GM12873 (cell line): ENCODE measurements around the gene RASSF8.

Experiments used
- CTCF ChIP-seq: IDR thresholded peaks from 2 replicates; pipeline ENCODE4 v1.5.1; 2012; ENCODE audit warnings: low read depth, mild to moderate bottlenecking, moderate library complexity, low read length, control low read depth; ENCODE audit not compliant: insufficient read depth; ENCODE audit errors: missing control alignments

The RASSF8 gene

GRCh38 chr12:25962932-25963525, 4.5 kb downstream of the RASSF8 start:
- no peak for TF ChIP-seq CTCF

DNA sequence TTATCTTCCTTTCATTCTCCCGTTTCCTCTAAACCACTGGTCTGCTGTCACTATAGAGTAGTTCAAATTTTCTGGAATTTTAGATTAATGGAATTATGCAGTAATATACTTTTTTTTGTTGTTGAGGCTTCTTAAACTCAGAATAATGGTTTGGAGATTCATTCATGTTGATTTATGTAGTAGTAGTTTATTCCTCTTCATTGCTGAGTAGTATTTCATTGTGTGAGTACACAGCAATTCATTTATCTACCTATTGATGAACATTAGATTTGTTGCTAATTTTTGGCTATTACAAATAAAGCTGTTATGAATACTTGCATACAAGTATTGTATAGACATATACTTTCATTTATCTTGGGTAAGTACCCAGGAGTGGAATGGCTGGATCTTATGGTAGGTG, 7.2 kb downstream of the RASSF8 start:
- no peak for TF ChIP-seq CTCF

DNA sequence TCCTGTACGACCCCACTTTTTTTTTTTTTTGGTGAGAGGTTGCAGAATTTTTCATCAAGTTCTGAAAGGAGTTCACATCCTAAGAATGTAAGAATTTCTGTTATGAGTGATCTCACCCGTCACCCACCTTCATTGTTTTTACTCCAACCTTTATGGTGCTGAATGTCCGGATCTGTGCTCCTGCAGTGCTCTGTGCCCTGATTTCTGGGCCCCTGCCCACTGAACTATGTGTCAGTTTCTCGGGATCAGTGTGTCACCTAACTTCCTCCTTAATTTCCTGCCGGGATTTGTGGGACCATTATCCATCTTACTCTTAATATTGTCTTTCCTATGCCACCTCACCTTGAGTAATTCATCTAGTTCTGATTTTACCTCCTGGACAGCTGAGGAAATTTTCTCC, 11.6 kb downstream of the RASSF8 start:
- TF ChIP-seq CTCF: no peak

- no peak for TF ChIP-seq CTCF
These were observed 12.6 kb downstream of the RASSF8 start for GRCh38 chr12:25970916-25971653.

DNA sequence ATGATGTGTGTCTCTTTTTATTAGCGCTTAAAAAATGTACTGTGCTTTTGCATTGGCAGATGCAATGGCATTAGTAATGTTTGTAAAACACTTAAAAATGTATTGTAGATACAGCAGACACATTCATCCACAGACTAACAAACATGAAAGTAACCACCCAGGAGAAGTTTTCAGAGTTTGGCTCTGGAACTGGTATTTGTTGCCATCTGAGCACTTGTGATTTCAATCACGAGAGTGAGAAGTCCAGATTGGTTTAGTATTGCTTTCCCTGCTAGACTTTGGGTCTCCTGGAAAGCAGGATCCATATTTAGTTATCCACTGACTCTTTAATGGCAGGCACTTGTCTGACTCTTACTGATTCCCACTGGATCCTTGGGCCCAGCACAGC, 13.2 kb downstream of the RASSF8 start:
- no peak for TF ChIP-seq CTCF

DNA sequence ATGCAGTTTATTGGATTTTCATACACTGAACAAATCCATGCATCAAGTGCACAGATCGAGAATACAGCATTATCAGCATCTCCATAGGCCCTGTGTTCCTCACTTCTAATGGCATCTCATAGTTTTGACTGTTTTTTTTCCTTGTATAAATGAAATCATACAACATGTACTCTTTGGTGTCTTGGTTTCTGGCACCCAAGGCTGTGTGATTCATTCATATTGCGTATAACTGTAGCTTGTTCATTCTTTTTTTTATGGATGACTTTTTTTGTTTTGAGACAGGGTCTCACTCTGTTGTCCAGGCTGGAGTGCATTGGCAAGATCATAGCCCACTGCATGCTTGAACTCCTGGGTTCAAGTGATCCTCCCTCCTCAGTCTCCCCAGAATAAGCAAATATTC, 14.3 kb downstream of the RASSF8 start:
- TF ChIP-seq CTCF: no peak

DNA sequence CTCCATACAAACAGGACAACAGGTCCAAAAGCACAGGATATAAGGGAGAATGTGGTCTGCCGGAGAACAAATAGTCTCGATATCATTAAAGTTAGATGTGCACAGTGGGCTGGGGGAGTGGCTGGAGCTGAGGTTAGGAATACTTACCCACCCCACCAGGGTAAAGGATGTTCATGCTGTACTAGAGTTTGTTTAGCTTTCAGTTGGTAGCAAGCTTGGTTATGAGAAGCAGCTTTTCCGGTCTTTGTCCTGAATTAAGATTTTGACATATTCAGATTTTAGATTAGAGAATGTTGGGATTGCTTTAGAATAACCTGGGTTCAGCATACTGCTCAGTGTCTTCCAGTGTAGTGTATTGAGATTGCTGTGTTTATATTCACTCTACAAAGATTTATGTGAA, 16.7 kb downstream of the RASSF8 start:
- TF ChIP-seq CTCF: no peak
